GM19455 (cell line): ENCODE data around the gene NTN4.
"Not testable (repeated sequence)": the region's sequence is repeated elsewhere in the genome, so short reads cannot be mapped to it uniquely, and the experiment has no call there.

ENCODE experiments used
- ATAC-seq: cut with Tn5 transposase; IDR thresholded peaks from one replicate; pipeline ENCODE4 v1.9.1; 2021; ENCODE audit not compliant: unreplicated experiment

NTN4 gene

GRCh38 chr12:95756362-95756761 lies 34.2 kb downstream of the NTN4 start:
- ATAC-seq, result no peak

- no peak for ATAC-seq
Measured at GRCh38 chr12:95755261-95755865, 35.2 kb downstream of the NTN4 start.

GRCh38 chr12:95746062-95746461 lies 44.5 kb downstream of the NTN4 start:
- not testable (repeated sequence) for ATAC-seq

- ATAC-seq, result no peak
Measured at GRCh38 chr12:95742586-95742985, 48.0 kb downstream of the NTN4 start.

- ATAC-seq, result no peak
Measured at GRCh38 chr12:95741635-95742034, 48.9 kb downstream of the NTN4 start.

GRCh38 chr12:95740751-95741150 lies 49.8 kb downstream of the NTN4 start:
- no peak for ATAC-seq

- no peak for ATAC-seq
Measured at GRCh38 chr12:95739561-95740313, 50.8 kb downstream of the NTN4 start.

GRCh38 chr12:95738024-95738611 lies 52.4 kb downstream of the NTN4 start:
- no peak for ATAC-seq

GRCh38 chr12:95736631-95737030 lies 53.9 kb downstream of the NTN4 start:
- no peak for ATAC-seq

GRCh38 chr12:95735728-95736127 lies 54.8 kb downstream of the NTN4 start:
- ATAC-seq, result not testable (repeated sequence)

- no peak for ATAC-seq
Measured at GRCh38 chr12:95733141-95733825, 57.3 kb downstream of the NTN4 start.

- ATAC-seq, result peak; percentile 55
Measured at GRCh38 chr12:95731519-95731958, 59.0 kb downstream of the NTN4 start.

- ATAC-seq, result no peak
Measured at GRCh38 chr12:95730457-95730856, 60.1 kb downstream of the NTN4 start.

- no peak for ATAC-seq
Measured at GRCh38 chr12:95726903-95727302, 63.7 kb downstream of the NTN4 start.

GRCh38 chr12:95724767-95725166 lies 65.8 kb downstream of the NTN4 start:
- ATAC-seq, result no peak

GRCh38 chr12:95723693-95724384 lies 66.7 kb downstream of the NTN4 start:
- no peak for ATAC-seq

- ATAC-seq, result no peak
Measured at GRCh38 chr12:95721320-95721719, 69.2 kb downstream of the NTN4 start.

- no peak for ATAC-seq
Measured at GRCh38 chr12:95720146-95720545, 70.4 kb downstream of the NTN4 start.

- no peak for ATAC-seq
Measured at GRCh38 chr12:95718772-95719171, 71.8 kb downstream of the NTN4 start.

GRCh38 chr12:95718006-95718431 lies 72.5 kb downstream of the NTN4 start:
- no peak for ATAC-seq

- no peak for ATAC-seq
Measured at GRCh38 chr12:95717316-95717928, 73.1 kb downstream of the NTN4 start.
